ENCODE measurements around the gene TREX2. TPM values are rescaled to one million over a fixed set of nuclear protein-coding genes. Genes with fewer than 3 reads are reported as not detected.

TREX2 gene
- total RNA-seq, 1 experiment from 2014 or later, result 0.61 TPM

GRCh38 chrX:153416781-153417450, 28.9 kb downstream of the TREX2 start:
- H3K36me3 Mint-ChIP-seq (ENCODE audit: insufficient read depth, unreplicated experiment), result no peaks in the 10 kb centered on the region
- intact Hi-C loops (cut with micrococcal nuclease; ENCODE audit: unreplicated experiment), result no loop called here
- ChIA-PET CTCF (no interaction called here), POLR2A (no interaction called here)
- H3K36me3 ChIP-seq (ENCODE audit: control insufficient read depth, insufficient read depth, low read length), result no peaks in the 10 kb centered on the region
- no peaks in the 10 kb centered on the region for H3K9me3 Mint-ChIP-seq (ENCODE audit: unreplicated experiment)
- no TSS peak for BruUV-seq (replicated peaks)
- no peak for DNase-seq
- no peak for TF ChIP-seq CTCF (IDR thresholded peaks at IDR 0.05; ENCODE audit: insufficient read depth in 1 of 2, low read depth in 1 of 2, low read length in 1 of 2, severe bottlenecking in 1 of 2, unreplicated experiment in 1 of 2)
- H3K27ac Mint-ChIP-seq (ENCODE audit: unreplicated experiment), result no peak overlapping the region
- H3K9me3 ChIP-seq, result no peaks in the 10 kb centered on the region
- no peak overlapping the region for H3K4me3 ChIP-seq (ENCODE audit: low read depth, low read length)
- no peaks in the 10 kb centered on the region for H3K27me3 ChIP-seq (replicated peaks; ENCODE audit: control insufficient read depth, insufficient read depth, low read length)
- no peaks in the 10 kb centered on the region for H3K4me1 ChIP-seq
- no peaks in the 10 kb centered on the region for H3K4me1 Mint-ChIP-seq (ENCODE audit: low read depth, unreplicated experiment)
- H3K4me3 Mint-ChIP-seq (ENCODE audit: unreplicated experiment), result no peak overlapping the region
- H3K27me3 Mint-ChIP-seq (ENCODE audit: insufficient read depth, unreplicated experiment), result peaks cover 10% of the 10 kb centered on the region

GRCh38 chrX:153414856-153415510, 30.9 kb downstream of the TREX2 start:
- Mint-ChIP-seq H3K36me3 (ENCODE audit: insufficient read depth, unreplicated experiment) (no peaks in the 10 kb centered on the region), H3K27me3 (ENCODE audit: insufficient read depth, unreplicated experiment) (peaks cover 14% of the 10 kb centered on the region), H3K9me3 (ENCODE audit: unreplicated experiment) (no peaks in the 10 kb centered on the region), H3K4me3 (ENCODE audit: unreplicated experiment) (no peak overlapping the region), H3K4me1 (ENCODE audit: low read depth, unreplicated experiment) (no peaks in the 10 kb centered on the region), H3K27ac (ENCODE audit: unreplicated experiment) (no peak overlapping the region)
- BruUV-seq (replicated peaks), result no TSS peak
- Histone ChIP-seq H3K9me3 (no peaks in the 10 kb centered on the region), H3K4me3 (ENCODE audit: low read depth, low read length) (no peak overlapping the region), H3K36me3 (ENCODE audit: control insufficient read depth, insufficient read depth, low read length) (no peaks in the 10 kb centered on the region), H3K4me1 (no peaks in the 10 kb centered on the region), H3K27me3 (replicated peaks; ENCODE audit: control insufficient read depth, insufficient read depth, low read length) (no peaks in the 10 kb centered on the region)
- ChIA-PET POLR2A (no interaction called here), CTCF (no interaction called here)
- no peak for DNase-seq
- no peak for TF ChIP-seq CTCF (IDR thresholded peaks at IDR 0.05; ENCODE audit: insufficient read depth in 1 of 2, low read depth in 1 of 2, low read length in 1 of 2, severe bottlenecking in 1 of 2, unreplicated experiment in 1 of 2)
- intact Hi-C loops (cut with micrococcal nuclease; ENCODE audit: unreplicated experiment), result no loop called here

GRCh38 chrX:153413731-153414130, 32.1 kb downstream of the TREX2 start:
- Histone ChIP-seq H3K36me3 (ENCODE audit: control insufficient read depth, insufficient read depth, low read length) (no peaks in the 10 kb centered on the region), H3K4me3 (ENCODE audit: low read depth, low read length) (no peak overlapping the region), H3K4me1 (no peaks in the 10 kb centered on the region), H3K9me3 (no peaks in the 10 kb centered on the region), H3K27me3 (replicated peaks; ENCODE audit: control insufficient read depth, insufficient read depth, low read length) (no peaks in the 10 kb centered on the region)
- H3K27me3 Mint-ChIP-seq (ENCODE audit: insufficient read depth, unreplicated experiment), result peaks cover 14% of the 10 kb centered on the region
- H3K36me3 Mint-ChIP-seq (ENCODE audit: insufficient read depth, unreplicated experiment), result no peaks in the 10 kb centered on the region
- ChIA-PET CTCF (no interaction called here), POLR2A (no interaction called here)
- H3K4me1 Mint-ChIP-seq (ENCODE audit: low read depth, unreplicated experiment), result no peaks in the 10 kb centered on the region
- no peak for DNase-seq
- H3K27ac Mint-ChIP-seq (ENCODE audit: unreplicated experiment), result no peak overlapping the region
- intact Hi-C loops (cut with micrococcal nuclease; ENCODE audit: unreplicated experiment), result no loop called here
- H3K9me3 Mint-ChIP-seq (ENCODE audit: unreplicated experiment), result no peaks in the 10 kb centered on the region
- no TSS peak for BruUV-seq (replicated peaks)
- TF ChIP-seq CTCF (IDR thresholded peaks at IDR 0.05; ENCODE audit: insufficient read depth in 1 of 2, low read depth in 1 of 2, low read length in 1 of 2, severe bottlenecking in 1 of 2, unreplicated experiment in 1 of 2), result no peak
- no peak overlapping the region for H3K4me3 Mint-ChIP-seq (ENCODE audit: unreplicated experiment)

Data from Caco-2 (cell line).